Activated CD8-positive, alpha-beta memory T cell treated with anti-CD3 and anti-CD28 coated beads, Interleukin-2, amount 50 U/mL, for 1 hour (primary cell): ENCODE measurements around the gene LIN7B.
"Not testable (repeated sequence)": the region's sequence is repeated elsewhere in the genome, so short reads cannot be mapped to it uniquely, and the experiment has no call there.

Source experiments
- DNase-seq: peaks from one replicate; pipeline ENCODE4 v3.0.0-alpha.2; 2020; ENCODE audit errors: extremely low read depth

The LIN7B gene

GRCh38 chr19:49142866-49143335 is 28.7 kb downstream of the LIN7B start:
- DNase-seq = no peak

DNA sequence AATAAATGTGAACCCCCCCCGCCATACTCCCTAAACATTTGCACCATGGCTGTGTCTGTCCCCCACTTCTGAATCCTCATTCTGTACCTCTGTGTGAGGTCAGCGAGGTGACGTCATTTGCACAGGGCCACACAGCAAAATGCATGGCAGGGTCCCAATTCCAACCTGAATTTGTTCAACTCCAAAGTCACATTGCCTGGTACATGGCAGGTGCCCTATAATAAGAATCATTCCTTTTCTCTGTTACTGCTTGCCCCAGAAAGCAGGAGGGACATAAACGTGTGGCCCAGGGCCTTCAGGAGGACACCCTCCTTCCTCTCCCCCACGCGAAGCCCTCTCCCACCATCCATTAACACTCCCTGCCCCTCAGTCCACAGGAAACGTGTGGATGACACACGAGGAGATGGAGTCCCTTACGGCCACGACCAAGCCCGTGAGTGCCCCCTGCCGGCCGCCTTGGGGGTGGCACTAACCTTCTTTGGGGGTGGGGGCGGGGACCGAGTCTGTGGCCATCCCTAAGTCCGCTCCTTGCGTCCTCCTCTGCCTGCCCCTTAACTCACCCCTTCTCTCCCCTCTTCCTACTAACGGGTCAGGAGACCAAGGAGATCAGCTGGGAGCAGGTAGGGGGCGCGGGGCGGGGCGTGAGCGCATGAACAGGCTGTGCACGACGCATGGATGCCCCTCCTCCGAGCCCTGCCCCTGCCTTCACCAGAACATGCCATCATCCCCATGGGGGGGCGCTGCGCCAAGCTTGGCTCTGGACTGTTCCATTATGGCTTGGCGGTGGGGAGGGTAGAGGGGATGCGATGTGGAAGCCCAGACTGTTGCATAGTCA is 31.6 kb downstream of the LIN7B start:
- no peak for DNase-seq

DNA sequence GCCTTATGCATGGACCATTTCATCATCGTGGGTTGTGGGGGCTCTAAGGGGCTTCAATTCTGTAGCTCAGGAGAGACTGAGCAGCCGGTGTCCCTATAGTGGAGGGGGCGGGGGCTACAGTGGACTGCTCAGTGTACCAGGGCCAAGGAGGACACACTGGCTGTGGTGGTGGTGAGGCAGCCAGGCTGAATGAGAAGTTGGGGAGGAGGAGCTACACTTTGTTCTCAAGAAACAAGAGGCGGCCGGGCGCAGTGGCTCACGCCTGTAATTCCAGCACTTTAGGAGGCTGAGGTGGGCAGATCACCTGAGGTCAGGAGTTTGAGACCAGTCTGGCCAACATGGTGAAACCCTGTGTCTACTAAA is 32.2 kb downstream of the LIN7B start:
- not testable (repeated sequence) for DNase-seq

- DNase-seq = no peak
Measured at GRCh38 chr19:49148044-49148682, 34.0 kb downstream of the LIN7B start.

GRCh38 chr19:49148784-49149651 is 34.8 kb downstream of the LIN7B start:
- DNase-seq = peak; percentile 51

DNA sequence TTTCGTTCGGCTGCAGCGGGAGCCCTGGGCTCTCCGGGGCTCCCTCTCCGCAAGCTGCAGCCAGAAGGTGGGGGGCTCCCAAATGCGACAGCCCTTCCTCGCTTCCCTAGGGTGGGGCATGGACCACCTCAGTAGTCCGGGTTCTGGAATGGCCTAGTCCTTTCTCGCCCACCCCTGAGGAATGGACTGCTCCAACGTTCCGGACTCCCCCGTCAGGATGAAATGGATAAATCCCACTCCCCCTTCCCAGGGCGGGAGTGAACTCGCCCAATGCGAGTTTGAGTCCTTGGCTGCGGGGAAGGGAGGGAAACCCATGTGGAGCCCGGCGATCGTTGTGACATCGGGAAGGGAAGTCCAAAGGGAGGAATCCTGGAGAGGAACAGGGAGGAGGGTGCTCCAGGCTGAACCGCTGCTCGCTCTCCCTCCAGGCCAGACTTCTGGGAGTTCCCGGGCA is 35.5 kb downstream of the LIN7B start:
- no peak for DNase-seq

GRCh38 chr19:49150106-49150943 is 36.2 kb downstream of the LIN7B start:
- DNase-seq = no peak

DNA sequence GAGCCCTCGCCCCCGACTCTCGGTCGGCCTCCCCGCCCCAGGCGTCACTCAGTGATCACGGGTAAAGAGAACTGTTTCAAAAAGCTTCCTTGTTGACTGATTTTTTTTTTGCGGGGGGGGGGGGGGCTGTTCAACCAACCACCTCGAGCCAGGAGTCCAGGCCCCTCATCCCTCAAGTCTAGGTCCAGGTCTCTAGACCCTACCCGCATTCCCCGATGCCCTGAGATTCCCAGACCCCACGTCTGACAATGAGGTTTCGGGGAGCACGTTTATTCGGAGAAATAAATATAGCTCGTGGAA is 36.7 kb downstream of the LIN7B start:
- DNase-seq = no peak

- DNase-seq = no peak
Measured at GRCh38 chr19:49151267-49152118, 37.3 kb downstream of the LIN7B start.

GRCh38 chr19:49152119-49152550 is 38.0 kb downstream of the LIN7B start:
- no peak for DNase-seq

DNA sequence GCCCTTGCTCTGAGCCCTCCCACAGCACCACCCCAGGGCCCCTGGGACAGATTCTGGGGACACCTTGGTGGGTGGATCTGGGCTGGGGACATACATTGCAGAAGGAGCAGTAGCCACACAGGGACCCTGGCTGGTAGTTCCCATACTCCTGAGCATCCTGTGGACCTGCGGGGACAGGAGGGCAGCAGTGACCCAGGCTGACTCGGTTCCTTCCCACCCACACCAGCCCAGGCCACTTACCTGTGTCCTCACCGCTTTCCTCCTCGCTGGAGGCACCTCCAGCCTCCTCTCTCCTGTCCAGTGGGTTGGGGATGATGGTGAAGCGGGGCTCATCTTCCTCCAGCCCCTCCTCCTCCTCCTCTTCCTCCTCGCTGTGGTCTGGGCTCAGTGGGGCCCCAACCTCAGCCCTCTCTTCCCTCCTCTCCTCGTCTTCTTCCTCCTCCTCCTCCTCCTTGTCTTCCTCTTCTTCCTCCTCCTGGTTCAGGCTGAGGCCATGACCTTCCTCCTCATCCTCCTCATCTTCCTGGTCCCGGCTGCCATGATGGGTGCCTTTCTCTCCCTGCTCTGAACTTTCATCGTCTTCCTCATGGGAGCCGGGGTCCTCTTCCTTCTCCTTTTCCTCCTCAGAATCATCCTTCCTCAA is 39.1 kb downstream of the LIN7B start:
- DNase-seq = no peak

DNA sequence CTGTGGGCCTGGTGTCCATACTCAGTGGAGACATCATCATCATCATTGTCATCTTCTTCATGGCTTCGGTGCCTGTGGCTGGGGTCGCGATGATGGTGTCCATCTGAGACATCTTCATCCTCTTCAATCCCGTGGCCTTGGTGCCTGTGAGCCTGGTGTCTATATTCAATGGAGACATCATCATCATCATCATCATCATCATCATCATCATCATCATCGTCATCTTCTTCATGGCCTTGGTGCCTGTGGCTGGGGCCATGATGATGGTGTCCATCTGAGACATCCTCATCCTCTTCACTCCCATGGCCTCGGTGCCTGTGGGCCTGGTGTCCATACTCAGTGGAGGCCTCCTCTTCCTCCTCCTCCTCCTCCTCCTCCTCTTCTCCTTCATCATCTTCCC is 40.1 kb downstream of the LIN7B start:
- DNase-seq = no peak

DNA sequence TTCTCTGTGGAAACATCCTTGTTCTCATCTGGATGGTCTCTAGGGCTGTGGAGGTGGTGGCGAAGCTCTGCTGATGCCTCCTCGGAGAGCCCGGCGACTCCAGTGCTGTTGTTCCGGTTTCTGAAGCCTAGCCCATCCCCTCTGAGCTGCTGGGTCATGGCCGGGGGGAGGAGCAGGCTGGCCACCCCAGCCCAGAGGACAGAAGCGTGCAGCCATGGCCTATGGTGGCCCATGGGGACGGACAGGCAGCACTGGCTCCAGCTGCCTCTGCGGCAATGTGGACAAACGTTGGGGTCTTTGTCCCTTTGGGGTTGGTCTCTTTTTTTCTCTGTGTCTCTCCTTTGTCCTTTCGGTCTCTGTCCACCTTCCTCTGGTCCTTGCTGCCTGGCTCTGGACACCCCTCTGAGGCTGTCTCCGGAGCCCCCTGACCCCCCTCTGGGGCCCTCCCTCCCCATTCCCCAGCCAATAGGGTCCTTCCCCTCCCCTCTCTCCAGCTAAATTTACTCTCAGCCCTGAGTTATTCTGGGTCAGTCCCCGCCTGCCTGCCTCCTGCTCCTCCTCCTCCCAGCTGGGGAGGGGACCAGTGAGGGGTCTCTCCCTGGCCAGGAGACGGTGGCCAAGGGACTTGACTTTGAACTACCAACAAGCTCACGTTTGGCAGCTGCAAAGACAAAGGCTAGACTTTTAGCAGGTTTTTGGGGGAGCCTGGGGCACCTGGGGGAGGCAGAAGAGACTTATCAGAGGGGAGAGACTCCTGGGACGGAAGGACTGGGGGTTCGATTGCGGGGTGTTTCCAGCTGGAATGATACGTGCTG is 41.0 kb downstream of the LIN7B start, which contains the start of gene HRC:
TSS of gene HRC (minus strand) at position 392 of the 815 bp plus-strand sequence. CDS start at position 233, 159 bp downstream.
- DNase-seq = no peak

DNA sequence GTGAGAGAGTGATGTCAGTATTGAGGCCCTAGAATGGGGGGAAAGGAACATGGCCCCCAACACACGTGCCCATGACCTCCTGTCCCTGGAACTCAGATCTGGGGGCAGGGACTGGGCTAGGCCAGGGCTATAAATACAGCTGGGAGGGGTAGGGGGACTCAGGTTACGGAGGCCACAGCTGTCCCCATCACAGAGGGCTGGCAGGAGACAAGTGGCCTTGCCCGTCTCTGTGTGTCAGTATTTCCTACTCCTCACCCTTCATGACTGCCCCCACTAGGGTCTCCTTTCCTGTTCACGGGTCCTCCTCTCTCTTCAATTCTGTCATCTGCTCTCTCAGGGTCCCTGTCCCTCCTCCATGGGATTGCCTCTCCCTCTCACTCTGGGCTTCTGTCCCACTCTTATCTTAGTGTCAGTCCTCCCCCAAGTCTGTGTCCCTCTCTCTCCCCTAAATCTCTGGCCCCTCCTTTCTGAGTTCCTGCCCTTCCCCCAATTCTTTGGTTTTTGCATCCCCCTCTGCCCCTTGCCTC is 41.7 kb downstream of the LIN7B start:
- no peak for DNase-seq

DNA sequence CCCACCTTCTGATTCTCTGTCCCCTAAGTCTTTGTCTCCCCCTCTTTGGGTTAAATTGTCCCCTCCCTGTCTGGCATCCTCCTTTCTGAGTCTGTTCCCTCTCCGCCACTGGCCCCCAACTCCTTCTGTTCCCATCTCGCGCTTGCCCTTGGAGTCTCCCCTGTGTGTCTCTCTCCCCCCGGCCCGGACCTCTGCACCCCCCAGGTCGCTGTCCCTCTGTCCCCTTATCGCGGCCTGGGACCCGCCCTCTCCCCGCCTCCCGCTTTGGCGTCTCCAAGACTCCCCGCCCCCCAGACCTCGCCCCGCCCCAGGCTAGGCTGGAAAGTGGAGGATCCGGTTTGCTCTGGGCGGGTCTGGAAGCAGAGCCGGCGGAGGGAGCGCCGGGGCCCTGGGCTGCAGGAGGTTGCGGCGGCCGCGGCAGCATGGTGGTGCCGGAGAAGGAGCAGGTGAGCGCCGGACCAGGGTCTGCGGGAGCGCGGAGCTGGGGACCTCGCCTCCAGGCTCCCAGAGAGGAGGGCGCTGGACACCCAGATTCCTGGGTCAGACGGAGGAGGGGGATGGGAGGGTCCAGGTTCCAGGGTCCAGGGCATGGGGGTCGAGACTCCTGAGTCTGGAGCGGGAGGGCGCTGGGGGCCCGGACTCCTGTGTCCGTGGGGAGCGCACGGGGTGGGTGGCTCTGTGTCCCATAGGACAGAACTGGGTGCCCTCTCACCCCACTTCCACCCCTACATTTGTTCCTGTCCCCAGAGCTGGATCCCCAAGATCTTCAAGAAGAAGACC is 43.5 kb downstream of the LIN7B start, which contains the start of gene TRPM4:
TSS of gene TRPM4 (plus strand) at position 348 of the 780 bp plus-strand sequence. CDS start at position 423, 75 bp downstream.
- DNase-seq = no peak

DNA sequence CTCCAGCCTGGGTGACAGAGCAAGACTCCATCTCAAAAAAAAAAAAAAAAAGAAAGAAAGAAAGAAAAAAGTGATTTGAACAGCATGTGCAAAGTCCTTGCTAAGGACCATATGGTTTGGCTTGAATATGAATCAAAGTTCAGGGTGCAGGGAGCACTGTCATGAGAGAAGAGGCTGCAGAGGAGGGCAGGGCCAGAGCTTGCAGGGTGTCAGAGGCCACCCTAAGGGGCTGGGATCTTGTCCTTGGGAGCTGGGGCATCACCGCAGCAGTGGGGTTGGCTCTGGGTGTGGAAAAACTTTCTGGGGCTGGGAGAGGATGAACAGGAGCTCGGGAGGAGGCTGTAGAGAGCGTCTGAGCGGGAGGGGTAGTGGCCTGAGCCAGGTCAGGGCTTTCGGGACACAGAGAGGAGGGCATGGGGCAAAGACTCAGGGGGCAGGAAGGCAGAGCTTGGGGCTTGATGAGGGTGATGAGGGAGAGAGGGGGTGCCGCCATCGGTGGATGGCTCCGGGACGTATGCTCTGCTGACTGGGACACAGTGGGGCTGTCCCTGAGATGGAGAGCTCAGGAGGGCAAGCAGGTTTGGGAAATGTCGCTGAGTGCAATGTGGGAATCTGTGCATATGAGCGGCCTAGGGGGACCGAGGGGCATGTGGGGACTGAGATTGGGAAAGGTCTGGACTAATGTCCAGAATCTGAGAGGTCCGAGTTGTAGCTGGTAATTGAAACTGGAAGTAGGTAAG is 46.5 kb downstream of the LIN7B start:
- DNase-seq = no peak

DNA sequence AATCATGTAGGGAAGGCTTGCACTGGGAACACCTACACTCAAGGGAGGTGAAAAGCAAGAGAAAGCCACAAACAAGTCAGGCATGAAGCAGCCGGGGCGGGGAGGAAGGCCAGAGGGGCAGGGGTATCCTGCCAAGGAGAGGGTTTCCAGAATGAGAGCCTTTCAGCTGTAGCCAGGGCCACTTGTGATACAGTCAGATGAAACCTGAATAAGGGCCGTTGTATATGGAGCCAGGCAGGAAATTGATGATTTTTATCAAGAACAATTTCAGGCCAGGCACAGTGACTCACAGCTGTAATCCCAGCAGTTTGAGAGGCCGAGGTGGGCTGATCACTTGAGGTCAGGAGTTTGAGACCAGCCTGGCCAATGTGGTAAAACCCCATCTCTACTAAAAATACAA is 47.8 kb downstream of the LIN7B start:
- no peak for DNase-seq
